WTC11 (cell line): ENCODE data around the gene PKP4. TPM values are rescaled to one million over a fixed set of nuclear protein-coding genes. Genes with fewer than 3 reads are reported as not detected.

ENCODE experiments used
- ATAC-seq: fragments of 200-7000 bp; cut with Tn5 transposase; 2 replicates; pipeline ENCODE4 v1.10.0; 2021; ENCODE audit warnings: mild to moderate bottlenecking, moderate library complexity
- CTCF ChIA-PET: fragments of 300-600 bp; sonication (Branson Sonifier 250); formaldehyde crosslinking; loops from one replicate; lab custom pipeline; 2021; ENCODE audit warnings: antibody characterized with exemption; lab: Charles Lee
- POLR2A ChIA-PET: fragments of 350-600 bp; sonication (Branson Sonifier 250); formaldehyde crosslinking; loops from one replicate; lab custom pipeline; 2021; ENCODE audit warnings: antibody characterized with exemption; lab: Charles Lee
- DNase-seq: peaks from one replicate; pipeline ENCODE4 v3.0.0; 2021; ENCODE audit warnings: low spot score
- H3K27ac Mint-ChIP-seq: 2 replicates; pipeline ENCODE4 v1.8.0; 2021; ENCODE audit warnings: mixed read lengths
- H3K27me3 Mint-ChIP-seq: 2 replicates; pipeline ENCODE4 v1.8.0; 2021; ENCODE audit warnings: low read depth, mild to moderate bottlenecking, moderate library complexity, mixed read lengths
- H3K36me3 Mint-ChIP-seq: 2 replicates; pipeline ENCODE4 v1.8.0; 2021; ENCODE audit warnings: mixed read lengths
- H3K4me1 Mint-ChIP-seq: 2 replicates; pipeline ENCODE4 v1.8.0; 2022; ENCODE audit warnings: mixed read lengths
- H3K4me3 Mint-ChIP-seq: 2 replicates; pipeline ENCODE4 v1.8.0; 2021; ENCODE audit warnings: mild to moderate bottlenecking, moderate library complexity, mixed read lengths
- H3K9me3 Mint-ChIP-seq: 2 replicates; pipeline ENCODE4 v1.8.0; 2021; ENCODE audit warnings: mixed read lengths
- ARID4B ChIP-seq: sonication (generic); formaldehyde crosslinking; IDR thresholded peaks from 2 replicates; pipeline ENCODE4 v1.8.0; 2023; ENCODE audit warnings: missing genetic modification reagents, mild to moderate bottlenecking, borderline replicate concordance
- ATF1 ChIP-seq: sonication (generic); formaldehyde crosslinking; IDR thresholded peaks from 2 replicates; pipeline ENCODE4 v1.8.1; 2023; ENCODE audit warnings: mild to moderate bottlenecking, moderate library complexity, missing genetic modification reagents
- ATF3 ChIP-seq: sonication (generic); formaldehyde crosslinking; conservative IDR thresholded peaks from 2 replicates; pipeline ENCODE4 v1.8.1; 2022; ENCODE audit warnings: mild to moderate bottlenecking, missing genetic modification reagents
- CBFB ChIP-seq: sonication (generic); formaldehyde crosslinking; IDR thresholded peaks from 2 replicates; pipeline ENCODE4 v1.8.1; 2022; ENCODE audit warnings: mild to moderate bottlenecking, low read depth, missing genetic modification reagents
- CREM ChIP-seq: sonication (generic); formaldehyde crosslinking; IDR thresholded peaks from 2 replicates; pipeline ENCODE4 v1.8.1; 2022; ENCODE audit warnings: mild to moderate bottlenecking, missing genetic modification reagents, moderate library complexity
- E2F4 ChIP-seq: sonication (generic); formaldehyde crosslinking; IDR thresholded peaks from 2 replicates; pipeline ENCODE4 v1.8.1; 2022; ENCODE audit warnings: low read depth, mild to moderate bottlenecking, moderate library complexity, missing genetic modification reagents, borderline replicate concordance
- FOXP1 ChIP-seq: sonication (generic); formaldehyde crosslinking; IDR thresholded peaks from 2 replicates; pipeline ENCODE4 v1.8.0; 2022; ENCODE audit warnings: missing genetic modification reagents, mild to moderate bottlenecking, moderate library complexity, borderline replicate concordance
- GABPB1 ChIP-seq: sonication (generic); formaldehyde crosslinking; IDR thresholded peaks from 2 replicates; pipeline ENCODE4 v1.8.1; 2023; ENCODE audit warnings: mild to moderate bottlenecking, missing genetic modification reagents
- IRF1 ChIP-seq: sonication (generic); formaldehyde crosslinking; IDR thresholded peaks from 2 replicates; pipeline ENCODE4 v1.8.0; 2023; ENCODE audit warnings: missing genetic modification reagents
- JUN ChIP-seq: sonication (generic); formaldehyde crosslinking; IDR thresholded peaks from 2 replicates; pipeline ENCODE4 v1.8.0; 2023; ENCODE audit warnings: mild to moderate bottlenecking, missing genetic modification reagents
- KAT7 ChIP-seq: sonication (generic); formaldehyde crosslinking; IDR thresholded peaks from 2 replicates; pipeline ENCODE4 v1.8.1; 2023; ENCODE audit warnings: missing genetic modification reagents, mild to moderate bottlenecking, borderline replicate concordance
- MAX ChIP-seq: sonication (generic); formaldehyde crosslinking; IDR thresholded peaks from 2 replicates; pipeline ENCODE4 v1.8.0; 2022; ENCODE audit warnings: mild to moderate bottlenecking, missing genetic modification reagents
- MYBL2 ChIP-seq: sonication (generic); formaldehyde crosslinking; IDR thresholded peaks from 2 replicates; pipeline ENCODE4 v1.8.1; 2023; ENCODE audit warnings: mild to moderate bottlenecking, moderate library complexity, missing genetic modification reagents
- NR1H2 ChIP-seq: sonication (generic); formaldehyde crosslinking; IDR thresholded peaks from 2 replicates; pipeline ENCODE4 v1.9.0; 2021; ENCODE audit warnings: mild to moderate bottlenecking, moderate library complexity, missing genetic modification reagents
- TEAD1 ChIP-seq: sonication (generic); formaldehyde crosslinking; IDR thresholded peaks from 2 replicates; pipeline ENCODE4 v1.8.0; 2022; ENCODE audit warnings: mild to moderate bottlenecking, missing genetic modification reagents
- TEAD4 ChIP-seq: sonication (generic); formaldehyde crosslinking; IDR thresholded peaks from 2 replicates; pipeline ENCODE4 v1.8.0; 2022; ENCODE audit warnings: mild to moderate bottlenecking, missing genetic modification reagents
- ZBTB43 ChIP-seq: sonication (generic); formaldehyde crosslinking; IDR thresholded peaks from 2 replicates; pipeline ENCODE4 v1.8.1; 2023; ENCODE audit warnings: mild to moderate bottlenecking, missing genetic modification reagents
- ZNF219 ChIP-seq: sonication (generic); formaldehyde crosslinking; IDR thresholded peaks from 2 replicates; pipeline ENCODE4 v1.8.0; 2023; ENCODE audit warnings: missing genetic modification reagents, mild to moderate bottlenecking, borderline replicate concordance
- ZNF317 ChIP-seq: sonication (generic); formaldehyde crosslinking; IDR thresholded peaks from 2 replicates; pipeline ENCODE4 v1.8.1; 2023; ENCODE audit warnings: low read depth, mild to moderate bottlenecking, moderate library complexity, missing genetic modification reagents, borderline replicate concordance
- ZNF423 ChIP-seq: fragments of 250-450 bp; sonication (Bioruptor Pico); IDR thresholded peaks from 2 replicates; pipeline ENCODE4 v2.1.2; 2022; ENCODE audit warnings: mild to moderate bottlenecking, moderate library complexity
- total RNA-seq: library from RNA; stranded (reverse); gene quantifications from 3 replicates; pipeline ENCODE4 v1.2.3, GENCODE V29; 2021

Gene PKP4
- total RNA-seq, 1 experiment from 2014 or later, result 78.9 TPM

- TF ChIP-seq CREM (CRISPR knock-in tag), result no peak
Observed at GRCh38 chr2:158544998-158545397, 88.2 kb downstream of the PKP4 start (continued).

- H3K27ac Mint-ChIP-seq, result no peak overlapping the region
- ChIA-PET CTCF (no interaction called here), POLR2A (no interaction called here)
- ATAC-seq, result no peak
- peaks cover 6% of the 10 kb centered on the region for H3K36me3 Mint-ChIP-seq
- no peak overlapping the region for H3K4me3 Mint-ChIP-seq
- H3K27me3 Mint-ChIP-seq, result no peaks in the 10 kb centered on the region
- H3K4me1 Mint-ChIP-seq, result peaks cover 14% of the 10 kb centered on the region
- H3K9me3 Mint-ChIP-seq, result peaks cover 3% of the 10 kb centered on the region; the same call in 1 of the 2 replicates
- TF ChIP-seq TEAD1 (CRISPR knock-in tag), result no peak
- no peak for TF ChIP-seq MYBL2 (CRISPR knock-in tag)
- TF ChIP-seq ATF1 (CRISPR knock-in tag), result no peak
- TF ChIP-seq ATF3 (CRISPR knock-in tag), result no peak
- TF ChIP-seq CBFB (CRISPR knock-in tag), result no peak
- no peak for TF ChIP-seq FOXP1 (CRISPR knock-in tag)
- no peak for TF ChIP-seq GABPB1
- no peak for TF ChIP-seq E2F4 (CRISPR knock-in tag)
- no peak for TF ChIP-seq MAX (CRISPR knock-in tag)
- no peak for DNase-seq
Observed at GRCh38 chr2:158546412-158547144, 89.8 kb downstream of the PKP4 start.

GRCh38 chr2:158553257-158553656, 96.5 kb downstream of the PKP4 start:
- H3K27me3 Mint-ChIP-seq, result no peaks in the 10 kb centered on the region
- no peak for TF ChIP-seq ZNF219 (CRISPR knock-in tag)
- TF ChIP-seq KAT7 (CRISPR knock-in tag), result no peak
- no peak for TF ChIP-seq ZNF317 (CRISPR knock-in tag)
- no peak for TF ChIP-seq ZNF423 (CRISPR knock-in tag)
- no peak for TF ChIP-seq ARID4B (CRISPR knock-in tag)
- no peak for TF ChIP-seq TEAD4 (CRISPR knock-in tag)
- no peak for TF ChIP-seq JUN (CRISPR knock-in tag)
- TF ChIP-seq IRF1, result no peak
- TF ChIP-seq ZBTB43 (CRISPR knock-in tag), result no peak
- TF ChIP-seq NR1H2 (CRISPR knock-in tag), result no peak
- peaks cover 20% of the 10 kb centered on the region for H3K9me3 Mint-ChIP-seq
- ChIA-PET CTCF (no interaction called here), POLR2A (interaction anchor here (0.9 kb wide), 1 partner anchor 438 kb away, joined by 3 read pairs; no protein-coding TSS in a partner anchor)
- no peak for DNase-seq
- peaks cover 4% of the 10 kb centered on the region for H3K4me1 Mint-ChIP-seq
- H3K36me3 Mint-ChIP-seq, result peaks cover 28% of the 10 kb centered on the region
- no peak for ATAC-seq
- H3K4me3 Mint-ChIP-seq, result no peak overlapping the region
- no peak overlapping the region for H3K27ac Mint-ChIP-seq
